Dedifferentiated amniotic fluid mesenchymal stem cell (primary cell): ENCODE data around the gene MORN5.
"Not testable (repeated sequence)": the region's sequence is repeated elsewhere in the genome, so short reads cannot be mapped to it uniquely, and the experiment has no call there.

Experiments used
- DNase-seq: peaks from one replicate; pipeline ENCODE4 v3.0.0-alpha.2; 2016; ENCODE audit errors: extremely low spot score

MORN5 gene

DNA sequence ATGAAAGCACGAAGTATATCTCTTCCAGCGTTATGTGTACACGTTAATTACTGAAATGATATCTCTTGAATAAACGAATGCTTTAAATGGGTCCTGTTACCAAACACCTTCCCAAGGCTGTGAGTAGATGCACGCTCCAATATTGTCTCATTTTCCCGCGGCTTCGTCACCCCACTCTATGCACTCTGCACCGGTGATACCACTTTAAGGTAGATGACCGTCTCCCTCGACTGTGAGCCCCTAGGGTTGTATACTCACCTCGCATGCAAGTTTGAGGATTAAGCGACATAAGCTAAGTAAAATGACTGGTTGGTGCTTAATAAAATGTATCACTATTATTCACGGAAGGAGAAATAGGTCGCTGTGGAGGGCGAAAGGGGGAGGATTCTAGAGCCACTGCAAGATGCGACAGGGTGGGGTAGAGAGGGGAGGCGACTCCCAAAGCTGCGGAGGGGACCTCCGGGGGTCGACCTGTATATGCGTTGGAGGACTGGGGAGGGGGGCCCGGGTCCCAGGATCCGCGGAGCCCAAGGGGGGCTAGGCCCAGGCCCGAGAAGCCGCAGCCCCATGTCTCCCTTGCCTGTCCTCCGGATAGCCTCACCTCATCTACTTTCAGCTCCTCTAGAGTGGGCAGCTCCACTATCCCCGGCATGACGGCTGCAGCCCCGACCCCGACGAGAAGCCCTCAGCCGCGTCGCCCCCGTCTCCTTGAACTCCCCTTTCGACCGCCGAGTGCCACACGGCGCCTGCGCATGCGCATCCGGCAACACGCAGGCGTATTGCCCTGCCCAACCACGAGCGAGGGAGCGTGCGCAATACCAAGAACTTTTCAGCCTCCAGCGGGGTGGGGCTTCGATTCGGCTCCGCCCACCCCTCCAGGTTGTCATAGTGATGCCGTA lies at the start of gene MORN5, which contains the start of gene NDUFA8:
TSS of gene MORN5 (plus strand) at position 883 of the 899 bp plus-strand sequence. CDS start 65 bp downstream, outside the sequence.
TSS of gene NDUFA8 (minus strand) at position 754 of the 899 bp plus-strand sequence. CDS start at position 652, 102 bp downstream.
- DNase-seq, result peak; percentile 96

GRCh38 chr9:122110100-122110833 lies 49.4 kb upstream of the MORN5 start:
- no peak for DNase-seq

DNA sequence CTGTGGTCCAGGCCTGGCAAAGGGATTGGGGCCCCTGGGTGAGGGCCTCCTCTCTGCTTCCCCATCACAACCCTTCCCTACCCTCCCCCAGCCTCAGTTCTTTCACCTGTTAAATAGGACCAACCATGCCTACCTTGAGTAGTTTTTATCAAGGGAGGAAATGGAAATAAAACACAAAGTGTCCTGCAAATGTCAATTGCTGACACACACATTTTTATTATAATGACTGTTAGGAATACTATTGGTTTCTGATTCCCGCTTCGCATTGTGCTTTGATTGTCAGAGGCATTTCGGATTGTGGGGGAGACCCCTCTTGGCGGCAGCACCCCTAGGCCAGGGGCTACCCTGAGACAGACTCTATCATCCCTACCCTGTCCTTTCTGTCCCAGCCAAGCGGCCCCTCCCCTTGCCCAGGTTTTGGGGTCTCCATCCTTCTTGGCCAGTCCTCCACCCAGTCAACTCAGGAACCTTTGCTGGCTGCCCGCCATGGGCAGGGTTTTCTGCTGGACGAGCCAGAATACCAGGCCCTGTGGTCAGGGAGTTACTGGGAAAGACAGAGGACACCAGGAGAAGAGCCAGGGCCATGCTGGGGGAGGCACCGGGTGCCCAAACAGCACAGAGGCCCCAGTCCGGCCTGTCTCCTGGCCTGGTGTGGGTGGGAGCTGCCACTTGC lies 48.2 kb upstream of the MORN5 start:
- no peak for DNase-seq

DNA sequence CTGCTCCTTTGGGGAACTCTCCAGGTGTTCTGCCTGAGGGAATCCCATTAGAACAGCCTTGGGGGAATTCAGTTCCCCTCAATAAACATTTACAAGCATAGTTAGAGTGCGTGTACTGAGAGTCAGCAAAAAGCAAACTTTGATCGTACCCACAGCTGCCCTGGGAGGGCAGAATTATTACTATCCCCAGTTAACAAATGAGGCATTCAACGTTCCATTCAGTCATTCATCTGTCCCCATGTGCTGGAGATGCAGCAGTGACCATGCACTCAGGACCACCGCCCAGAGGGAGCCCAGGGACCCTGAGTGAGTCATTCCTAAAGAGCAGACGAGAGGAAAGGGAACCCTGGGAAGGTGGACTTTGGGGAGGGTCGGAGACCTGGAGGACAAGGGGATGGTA lies 47.5 kb upstream of the MORN5 start:
- DNase-seq, result no peak

GRCh38 chr9:122113574-122113973 lies 46.1 kb upstream of the MORN5 start:
- no peak for DNase-seq

- no peak for DNase-seq
Measured at GRCh38 chr9:122115176-122116035, 44.3 kb upstream of the MORN5 start.

DNA sequence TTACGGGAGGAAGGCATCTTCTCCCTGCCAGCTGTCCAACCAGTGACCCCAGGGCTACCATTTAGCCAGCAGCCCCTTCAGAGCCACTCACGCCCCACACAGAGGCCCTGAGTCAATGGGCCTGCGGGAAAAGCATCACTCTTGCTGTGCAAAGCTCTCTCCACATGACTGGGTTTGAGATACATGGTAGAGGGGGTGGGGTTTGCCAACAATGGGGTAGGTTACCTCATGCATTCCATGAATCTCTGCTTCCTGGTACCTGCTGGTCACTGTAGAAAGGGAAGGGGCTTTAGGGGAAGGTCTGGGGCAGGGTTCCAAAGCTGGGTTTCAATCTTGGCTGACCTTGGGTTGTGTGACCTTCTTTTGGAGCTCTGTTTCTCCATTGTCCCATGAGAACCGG lies 43.7 kb upstream of the MORN5 start:
- DNase-seq, result no peak

GRCh38 chr9:122116448-122117173 lies 43.1 kb upstream of the MORN5 start:
- no peak for DNase-seq

DNA sequence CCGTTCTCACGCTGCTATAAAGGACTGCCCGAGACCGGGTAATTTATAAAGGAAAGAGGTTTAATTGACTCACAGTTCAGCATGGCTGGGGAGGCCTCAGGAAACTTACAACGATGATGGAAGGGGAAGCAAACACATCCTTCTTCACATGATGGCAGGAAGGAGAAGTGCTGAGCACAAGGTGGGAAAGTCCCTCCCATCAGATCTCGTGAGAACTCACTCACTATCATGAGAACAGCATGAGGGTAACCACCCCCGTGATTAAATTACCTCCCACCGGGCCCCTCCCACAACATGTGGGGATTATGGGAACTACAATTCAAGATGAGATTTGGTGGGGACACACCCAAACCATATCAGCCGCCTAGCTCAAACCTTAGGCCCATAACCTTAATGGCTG lies 42.5 kb upstream of the MORN5 start:
- DNase-seq, result not testable (repeated sequence)

DNA sequence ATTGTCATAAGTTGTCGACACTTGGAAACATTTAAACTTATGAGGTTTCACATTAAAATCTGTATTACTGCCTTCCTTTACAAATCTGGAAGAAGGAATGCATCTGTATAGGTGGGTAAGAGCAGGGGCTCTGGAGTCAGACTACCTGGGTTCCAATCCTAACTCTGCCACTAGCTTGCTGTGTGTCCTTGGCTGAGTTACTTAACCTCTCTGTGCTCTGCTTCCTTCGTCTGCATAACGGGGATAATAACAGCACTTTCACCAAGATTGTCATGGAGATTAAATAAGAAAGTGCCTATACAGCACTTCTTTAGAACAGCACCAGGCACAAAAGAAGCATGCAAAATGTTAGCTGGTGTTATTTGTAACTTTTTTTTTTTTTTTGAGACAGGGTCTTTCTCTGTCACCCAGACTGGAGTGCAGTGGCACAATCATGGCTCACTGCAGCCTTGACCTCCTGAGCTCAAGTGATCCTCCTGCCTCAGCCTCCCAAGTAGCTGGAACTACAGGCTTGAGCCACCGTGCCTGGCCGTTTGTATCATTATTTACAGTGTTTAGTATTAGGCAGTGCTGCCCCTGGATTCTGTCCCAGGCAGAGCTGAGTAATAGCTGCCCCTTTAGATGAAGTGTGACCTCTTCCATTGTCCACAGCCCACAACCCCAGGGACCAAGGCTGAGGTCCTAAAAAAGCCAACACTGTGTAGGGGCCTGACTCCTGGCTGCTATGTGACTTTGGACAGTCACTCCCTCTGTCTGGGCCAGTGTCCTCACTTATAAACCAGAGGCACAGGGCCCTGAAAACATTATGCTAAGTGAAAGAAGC lies 41.2 kb upstream of the MORN5 start:
- no peak for DNase-seq

GRCh38 chr9:122119166-122119521 lies 40.6 kb upstream of the MORN5 start:
- no peak for DNase-seq

DNA sequence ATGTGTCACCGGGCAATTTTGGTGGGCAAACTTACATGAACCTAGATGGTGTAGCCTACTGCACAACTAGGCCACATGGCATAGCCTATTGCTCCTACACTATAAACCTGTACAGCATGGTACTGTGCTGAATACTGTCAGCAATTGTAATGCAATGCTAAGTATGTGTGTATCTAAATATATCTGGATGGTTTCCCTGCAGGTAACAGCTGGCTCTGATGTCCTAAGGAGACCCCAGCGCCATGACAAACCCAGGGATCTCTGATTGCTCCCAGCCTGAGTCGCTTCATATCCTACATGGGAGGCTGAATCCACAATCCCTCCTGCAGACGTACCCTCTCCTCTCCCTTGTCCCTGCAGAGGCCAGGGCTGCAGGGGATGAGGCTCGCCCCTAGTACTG lies 40.0 kb upstream of the MORN5 start:
- no peak for DNase-seq

- no peak for DNase-seq
Measured at GRCh38 chr9:122120316-122121071, 39.2 kb upstream of the MORN5 start.

DNA sequence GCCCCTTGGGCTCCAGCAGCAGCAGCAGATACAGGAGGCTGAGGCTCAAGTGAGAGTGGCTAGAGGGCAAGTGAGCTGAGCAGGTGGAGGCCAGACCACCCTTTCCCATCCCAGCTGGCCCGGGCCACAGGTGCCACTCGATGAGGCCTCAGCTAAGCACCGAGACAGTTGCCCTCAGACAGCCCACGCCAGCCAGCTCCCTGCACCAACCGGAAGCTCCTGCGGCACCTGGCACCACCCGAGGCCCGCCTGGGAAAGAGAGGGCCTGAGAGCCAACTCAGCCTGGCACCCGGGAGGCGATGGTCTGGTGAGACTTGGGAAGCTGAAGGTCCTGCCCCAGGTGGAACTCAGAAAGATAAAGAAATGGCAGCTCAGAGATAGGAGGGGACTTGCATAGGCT lies 38.3 kb upstream of the MORN5 start:
- DNase-seq, result no peak

DNA sequence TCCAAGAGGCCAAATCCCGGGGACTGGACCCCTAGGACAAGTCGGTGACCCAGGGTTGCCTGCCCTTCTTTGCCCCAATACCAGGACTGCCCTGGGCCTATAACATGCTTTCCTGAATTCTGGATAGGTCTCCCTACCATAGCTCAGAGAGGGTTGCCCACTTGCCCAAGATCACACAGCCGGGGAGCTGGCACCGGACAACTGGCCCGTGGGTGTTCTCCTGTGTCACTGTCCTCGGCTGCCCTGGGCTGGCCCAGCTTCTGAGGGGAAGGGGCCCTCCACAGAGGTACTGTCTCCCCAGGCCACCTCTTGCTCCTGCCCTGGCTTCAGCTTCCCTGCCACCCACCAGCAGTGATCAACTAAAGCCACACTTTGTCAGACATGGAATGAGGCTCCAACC lies 37.8 kb upstream of the MORN5 start:
- no peak for DNase-seq

GRCh38 chr9:122122468-122122867 lies 37.2 kb upstream of the MORN5 start:
- no peak for DNase-seq

DNA sequence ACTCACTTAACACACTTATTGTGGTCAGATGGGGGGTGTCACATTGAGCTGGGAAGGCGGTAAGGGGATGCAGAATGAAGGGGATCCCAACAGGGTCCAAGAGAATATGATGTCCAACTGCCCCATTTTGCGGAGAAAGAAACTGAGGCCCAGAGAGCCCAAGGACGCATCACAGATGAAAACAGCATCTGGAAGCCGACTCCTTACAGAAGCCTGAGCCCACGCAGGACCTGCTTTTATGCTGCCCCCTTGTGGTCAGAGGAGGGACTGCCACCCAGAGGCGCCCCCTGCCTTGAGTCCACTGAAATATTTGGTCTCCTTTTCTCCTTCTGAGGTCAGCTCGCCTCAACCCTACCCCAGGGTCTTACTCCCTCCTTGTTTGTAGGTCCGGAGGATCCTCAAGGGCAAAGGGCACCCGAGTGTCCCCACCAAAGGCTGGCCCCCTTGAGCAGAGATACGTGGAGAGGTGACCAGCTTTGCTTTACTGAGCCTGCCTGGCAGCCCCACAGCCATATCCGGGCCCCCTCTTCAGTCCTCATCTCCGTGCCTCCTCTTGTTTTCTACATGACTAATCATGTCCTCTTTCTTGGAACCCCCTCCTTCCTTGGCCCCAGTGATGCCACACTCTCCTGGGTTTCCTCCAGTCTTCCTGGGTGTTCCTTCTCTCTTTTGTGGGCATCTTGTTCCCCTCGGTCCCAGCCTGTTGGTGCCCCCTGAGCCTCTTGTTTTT lies 36.6 kb upstream of the MORN5 start:
- peak; percentile 57 for DNase-seq

DNA sequence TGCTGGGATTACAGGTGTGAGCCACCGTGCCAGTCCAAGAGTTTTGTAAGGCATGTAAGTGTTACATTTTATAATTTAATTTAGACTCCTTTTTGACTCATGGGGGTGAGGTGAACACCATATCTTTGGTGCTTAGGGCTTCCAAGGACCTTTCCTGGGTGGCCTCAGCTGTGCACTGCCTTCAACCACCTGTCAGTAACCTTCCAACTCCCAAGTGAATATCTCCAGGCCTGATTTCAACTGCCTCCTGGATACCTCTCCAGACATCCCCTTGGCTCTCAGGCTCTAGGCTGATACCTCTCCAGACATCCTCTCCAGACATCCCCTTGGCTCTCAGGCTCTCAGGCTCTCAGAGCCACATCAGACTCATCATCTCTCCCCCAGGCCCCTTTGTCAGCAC lies 35.7 kb upstream of the MORN5 start:
- no peak for DNase-seq
